Breast epithelium (tissue), 4 donors: ENCODE data around the gene HDAC9. TPM values are rescaled to one million over a fixed set of nuclear protein-coding genes. Genes with fewer than 3 reads are reported as not detected.

Source experiments
- DNase-seq, 2 donors: peaks; one replicate each; pipeline ENCODE4 v3.0.0-alpha.2; 2019; ENCODE audit warnings: low spot score in 2 of 2
- H3K27ac ChIP-seq, 2 donors: fragments of 200-600 bp; sonication (generic) in 1 of 2; one replicate each; pipeline ENCODE4 v1.5.1; 2016 to 2019; ENCODE audit warnings: mild to moderate bottlenecking in 1 of 2
- H3K27me3 ChIP-seq, 2 donors: fragments of 200-600 bp; sonication (generic) in 1 of 2; one replicate each; pipeline versions ENCODE4 v1.5.1 to v1.6.0; 2017 to 2019; ENCODE audit warnings: control low read depth in 1 of 2, mild to moderate bottlenecking in 1 of 2
- H3K36me3 ChIP-seq: fragments of 200-600 bp; one replicate; pipeline ENCODE4 v1.5.1; 2019
- H3K4me1 ChIP-seq, 2 donors: fragments of 200-600 bp; sonication (generic); one replicate each; pipeline ENCODE4 v1.5.1; 2016 to 2019; ENCODE audit warnings: control low read depth in 1 of 2
- H3K4me3 ChIP-seq, 3 donors: fragments of 200-600 bp; sonication (generic); 1 replicate in 2 of 3; 2 replicates in 1 of 3; pipeline ENCODE4 v1.5.1; 2016 to 2019; ENCODE audit warnings: mild to moderate bottlenecking in 3 of 3, moderate library complexity in 2 of 3
- H3K9me3 ChIP-seq, 2 donors: fragments of 200-600 bp; sonication (generic) in 1 of 2; one replicate each; pipeline ENCODE4 v1.5.1; 2016 to 2019; ENCODE audit warnings: control low read depth in 1 of 2
- CTCF ChIP-seq, 3 donors: fragments of 450-650 bp; IDR thresholded peaks; one replicate each; pipeline ENCODE4 v1.5.1; 2016 to 2017; ENCODE audit warnings: antibody characterized with exemption in 3 of 3, mild to moderate bottlenecking in 3 of 3, moderate library complexity in 3 of 3
- POLR2A ChIP-seq: fragments of 450-650 bp; IDR thresholded peaks from one replicate; pipeline ENCODE4 v1.6.1; 2016; ENCODE audit warnings: antibody characterized with exemption, mild to moderate bottlenecking, moderate library complexity
- POLR2AphosphoS5 ChIP-seq, 3 donors: sonication (generic); formaldehyde crosslinking; IDR thresholded peaks; one replicate each; pipeline ENCODE4 v1.6.1; 2017; ENCODE audit warnings: antibody characterized with exemption in 3 of 3
- intact Hi-C: fragments of 100-400 bp; cut with DNase I; formaldehyde crosslinking; loops from one replicate; pipeline ENCODE4 v1.15.1; 2023; ENCODE audit warnings: low total_unique reads
- total RNA-seq, 3 donors: library from RNA; depleted of rRNA; stranded (reverse); fragments of >200 nt; gene quantifications; one replicate each; pipeline ENCODE4 v1.1.0, GENCODE V29; 2016

Gene HDAC9
- total RNA-seq, 3 donors from 2014 or later: 7.2 to 27.5 (median 7.3) TPM

GRCh38 chr7:18468795-18469194 lies 26.8 kb upstream of the HDAC9 start:
- no peak for DNase-seq
- intact Hi-C loops: no loop called here
- no peak overlapping the region for H3K27ac ChIP-seq
- H3K9me3 ChIP-seq: no peaks in the 10 kb centered on the region
- no peaks in the 10 kb centered on the region for H3K36me3 ChIP-seq
- no peak for TF ChIP-seq POLR2A
- no peak for TF ChIP-seq POLR2AphosphoS5 (IDR thresholded peaks at IDR 0.05)
- no peak for TF ChIP-seq CTCF (IDR thresholded peaks at IDR 0.05)
- no peaks in the 10 kb centered on the region for H3K27me3 ChIP-seq
- no peak overlapping the region for H3K4me3 ChIP-seq
- no peaks in the 10 kb centered on the region for H3K4me1 ChIP-seq

GRCh38 chr7:18469316-18469715 lies 26.2 kb upstream of the HDAC9 start:
- no peak overlapping the region for H3K27ac ChIP-seq
- H3K27me3 ChIP-seq: no peaks in the 10 kb centered on the region
- H3K9me3 ChIP-seq: no peaks in the 10 kb centered on the region
- TF ChIP-seq CTCF (IDR thresholded peaks at IDR 0.05): no peak
- H3K4me1 ChIP-seq: no peaks in the 10 kb centered on the region
- H3K4me3 ChIP-seq: no peak overlapping the region
- H3K36me3 ChIP-seq: no peaks in the 10 kb centered on the region
- intact Hi-C loops: no loop called here
- DNase-seq: no peak

- DNase-seq: no peak
- TF ChIP-seq POLR2AphosphoS5 (IDR thresholded peaks at IDR 0.05): no peak
- no peak for TF ChIP-seq POLR2A
- no peak for TF ChIP-seq CTCF (IDR thresholded peaks at IDR 0.05)
- intact Hi-C loops: no loop called here
- no peak overlapping the region for H3K4me3 ChIP-seq
- no peaks in the 10 kb centered on the region for H3K36me3 ChIP-seq
- H3K9me3 ChIP-seq: no peaks in the 10 kb centered on the region
- H3K27ac ChIP-seq: no peak overlapping the region
- no peaks in the 10 kb centered on the region for H3K27me3 ChIP-seq
- no peaks in the 10 kb centered on the region for H3K4me1 ChIP-seq
These were observed 23.9 kb upstream of the HDAC9 start for GRCh38 chr7:18471476-18472160.

- H3K9me3 ChIP-seq: no peaks in the 10 kb centered on the region
- no peak for DNase-seq
- TF ChIP-seq POLR2A: no peak
- TF ChIP-seq CTCF (IDR thresholded peaks at IDR 0.05): no peak
- TF ChIP-seq POLR2AphosphoS5 (IDR thresholded peaks at IDR 0.05): no peak
- intact Hi-C loops: no loop called here
- no peaks in the 10 kb centered on the region for H3K4me1 ChIP-seq
- H3K27ac ChIP-seq: no peak overlapping the region
- no peaks in the 10 kb centered on the region for H3K36me3 ChIP-seq
- no peak overlapping the region for H3K4me3 ChIP-seq
- H3K27me3 ChIP-seq: no peaks in the 10 kb centered on the region
These were observed 23.4 kb upstream of the HDAC9 start for GRCh38 chr7:18472161-18472483.

GRCh38 chr7:18473119-18473518 lies 22.4 kb upstream of the HDAC9 start:
- Histone ChIP-seq H3K4me1 (no peaks in the 10 kb centered on the region), H3K36me3 (no peaks in the 10 kb centered on the region), H3K4me3 (no peak overlapping the region), H3K27me3 (no peaks in the 10 kb centered on the region), H3K27ac (no peak overlapping the region), H3K9me3 (no peaks in the 10 kb centered on the region)
- TF ChIP-seq POLR2A (no peak), CTCF (IDR thresholded peaks at IDR 0.05) (no peak), POLR2AphosphoS5 (IDR thresholded peaks at IDR 0.05) (no peak)
- DNase-seq: no peak
- intact Hi-C loops: no loop called here
